Measurements from ENCODE around the gene RIPOR2. TPM values are rescaled to one million over a fixed set of nuclear protein-coding genes. Genes with fewer than 3 reads are reported as not detected.
"Not testable (repeated sequence)": the region's sequence is repeated elsewhere in the genome, so short reads cannot be mapped to it uniquely, and the experiment has no call there.

Gene RIPOR2
- total and polyA plus RNA-seq, 8 donors = 2.0 to 19.3 (median 9.4) TPM; not detected in 1

- not testable (repeated sequence) for H3K27ac ChIP-seq, H3K9me3 ChIP-seq, DNase-seq, H3K27me3 ChIP-seq, H3K36me3 ChIP-seq, H3K4me3 ChIP-seq
- intact Hi-C loops (cut with DNase I; ENCODE audit: low total_unique reads) = loop anchor here (5.0 kb wide), 1 partner anchor 178 kb away; no protein-coding TSS in a partner anchor
- H3K4me1 ChIP-seq = peaks cover 7 to 36% (median 22%) of the 10 kb centered on the region in 4 donors
- WGBS, 5 donors = 80 to 84% (median 82%) methylated on average over 18 to 20 of the region's 20 CpGs
Measured at GRCh38 chr6:24764833-24765828, 170.6 kb downstream of the RIPOR2 start.

- no peaks in the 10 kb centered on the region for H3K36me3 ChIP-seq
- DNase-seq = peak; percentile 70 to 88
- TF ChIP-seq EP300 (IDR thresholded peaks at IDR 0.05) (no peak), POLR2AphosphoS5 (IDR thresholded peaks at IDR 0.05) (peak in 2 of 3 donors; percentile 74 to 86), CTCF (IDR thresholded peaks at IDR 0.05) (no peak), POLR2A (IDR thresholded peaks at IDR 0.05) (no peak)
- peaks cover 7 to 36% (median 22%) of the 10 kb centered on the region in 4 donors for H3K4me1 ChIP-seq
- no peaks in the 10 kb centered on the region for H3K27me3 ChIP-seq
- H3K4me3 ChIP-seq = no peak overlapping the region
- H3K27ac ChIP-seq = peak overlapping the region in 1 of 5 donors; percentile 9
- no peaks in the 10 kb centered on the region for H3K9me3 ChIP-seq
- 19 to 48% (median 34%) methylated on average over 3 of the region's 3 CpGs for WGBS, 5 donors
- intact Hi-C loops (cut with DNase I; ENCODE audit: low total_unique reads) = no loop called here
Measured at GRCh38 chr6:24763578-24763977, 172.2 kb downstream of the RIPOR2 start.

GRCh38 chr6:24761851-24762250 is 173.9 kb downstream of the RIPOR2 start:
- TF ChIP-seq EP300 (IDR thresholded peaks at IDR 0.05) (no peak), POLR2AphosphoS5 (IDR thresholded peaks at IDR 0.05) (no peak), CTCF (IDR thresholded peaks at IDR 0.05) (no peak), POLR2A (IDR thresholded peaks at IDR 0.05) (no peak)
- peaks cover 7 to 33% (median 21%) of the 10 kb centered on the region in 4 donors for H3K4me1 ChIP-seq
- H3K27ac ChIP-seq = no peak overlapping the region
- no peaks in the 10 kb centered on the region for H3K27me3 ChIP-seq
- no peaks in the 10 kb centered on the region for H3K9me3 ChIP-seq
- no peaks in the 10 kb centered on the region for H3K36me3 ChIP-seq
- H3K4me3 ChIP-seq = no peak overlapping the region
- intact Hi-C loops (cut with DNase I; ENCODE audit: low total_unique reads) = no loop called here
- no peak for DNase-seq

GRCh38 chr6:24761193-24761835 is 174.4 kb downstream of the RIPOR2 start:
- TF ChIP-seq CTCF (IDR thresholded peaks at IDR 0.05) (no peak), POLR2A (IDR thresholded peaks at IDR 0.05) (no peak), POLR2AphosphoS5 (IDR thresholded peaks at IDR 0.05) (no peak), EP300 (IDR thresholded peaks at IDR 0.05) (no peak)
- DNase-seq = peak in 1 of 2 donors; percentile 20
- Histone ChIP-seq H3K4me1 (peaks cover 7 to 29% (median 18%) of the 10 kb centered on the region in 4 donors), H3K27me3 (no peaks in the 10 kb centered on the region), H3K36me3 (no peaks in the 10 kb centered on the region), H3K4me3 (no peak overlapping the region), H3K27ac (no peak overlapping the region), H3K9me3 (no peaks in the 10 kb centered on the region)
- intact Hi-C loops (cut with DNase I; ENCODE audit: low total_unique reads) = no loop called here
- 79 to 92% (median 87%) methylated on average over 8 to 17 of the region's 17 CpGs for WGBS, 5 donors

Measured in stomach (tissue), 9 donors.